K562 (cell line): Measurements from ENCODE around the gene TNFRSF18. TPM values are rescaled to one million over a fixed set of nuclear protein-coding genes. Genes with fewer than 3 reads are reported as not detected.

Experiments
- MBD2 ChIP-seq: sonication (generic); IDR thresholded peaks from 2 replicates; pipeline ENCODE4 v1.6.1; 2016; ENCODE audit warnings: low read depth, borderline replicate concordance
- SMAD1 ChIP-seq: fragments of 150-350 bp; IDR thresholded peaks from 2 replicates; pipeline ENCODE4 v1.6.1; 2014; ENCODE audit warnings: low read length, low read depth; ENCODE audit not compliant: partially characterized antibody
- TBP ChIP-seq: optimal IDR thresholded peaks from 2 replicates; pipeline ENCODE3; 2011; ENCODE audit warnings: low read depth, low read length, improper control_type of control experiment
- TCF7 ChIP-seq: sonication (generic); IDR thresholded peaks from 2 replicates; pipeline ENCODE4 v1.6.1; 2016; ENCODE audit warnings: antibody characterized with exemption, borderline replicate concordance
- WHSC1 ChIP-seq: IDR thresholded peaks from one replicate; pipeline ENCODE4 v1.6.1; 2012; ENCODE audit warnings: low read length, control low read depth, inconsistent platforms
- YY1 ChIP-seq, 3 experiments: IDR thresholded peaks; 2 replicates each; pipeline ENCODE4 v1.6.1; 2011; ENCODE audit warnings: low read length in 2 of 3, mild to moderate bottlenecking in 2 of 3, moderate library complexity in 2 of 3, borderline replicate concordance in 1 of 3, control low read depth in 1 of 3, low read depth in 1 of 3; ENCODE audit not compliant: insufficient read depth in 3 of 3, insufficient replicate concordance in 2 of 3, control insufficient read depth in 1 of 3, insufficient read length in 1 of 3; ENCODE audit errors: extremely low read depth in 1 of 3
- ZNF124 ChIP-seq: sonication (generic); formaldehyde crosslinking; IDR thresholded peaks from 2 replicates; pipeline ENCODE4 v1.8.1; 2022; ENCODE audit warnings: missing genetic modification reagents
- ZNF785 ChIP-seq: fragments of 250-450 bp; sonication (Bioruptor Pico); IDR thresholded peaks from 2 replicates; pipeline ENCODE4 v1.4.0; 2020; ENCODE audit warnings: mild to moderate bottlenecking
- polyA plus RNA-seq, 8 experiments: library from polyadenylated mRNA; depleted of rRNA in 4 of 8; stranded (reverse) in 5 of 8; unstranded in 3 of 8; fragments of >200 nt; fragmentation: Nextera tagmentation in 2 of 8; fragmentation: Illumina TruSeq in 1 of 8; extraction: Ambion mirVana in 2 of 8; extraction: Trizol in 1 of 8; gene quantifications; 2 replicates each; pipeline versions ENCODE4 v1.2.1 to v1.2.3, GENCODE V29; 2011 to 2014; ENCODE audit warnings: inconsistent platforms in 1 of 8, missing spikeins in 1 of 8
- total RNA-seq, 7 experiments: library from RNA; depleted of rRNA in 6 of 7; stranded (reverse); fragments of >200 nt in 6 of 7; fragmentation: Illumina TruSeq in 2 of 7; extraction: Trizol in 2 of 7; gene quantifications; 2 replicates each; pipeline versions ENCODE4 v1.2.1 to v1.2.3, GENCODE V29; 2011 to 2021; ENCODE audit warnings: low replicate concordance in 1 of 7
- TF ChIP-seq, protein P1 (sequence below), 3 experiments: IDR thresholded peaks in 2 of 3; conservative IDR thresholded peaks in 1 of 3; 2 replicates each; pipeline ENCODE4 v1.5.1; 2011 to 2012; ENCODE audit warnings: low read length in 3 of 3, mild to moderate bottlenecking in 3 of 3, control low read depth in 2 of 3, improper control_type of control experiment in 1 of 3, inconsistent platforms in 1 of 3, low read depth in 1 of 3, mixed read lengths in 1 of 3, moderate library complexity in 1 of 3; ENCODE audit not compliant: insufficient read depth in 2 of 3
- TF ChIP-seq, protein P2 (sequence below), 2 experiments: fragments of 450-650 bp in 1 of 2; sonication (generic) in 1 of 2; formaldehyde crosslinking in 1 of 2; IDR thresholded peaks; 2 replicates each; pipeline versions ENCODE4 v1.7.1 to v1.9.0; 2016 to 2022; ENCODE audit warnings: inconsistent platforms in 1 of 2, mild to moderate bottlenecking in 1 of 2, missing genetic modification reagents in 1 of 2

TNFRSF18 gene
- total and polyA plus RNA-seq, 9 of the 15 experiments (the other 6 are each of a cell fraction or from before 2014, with no cell fraction given), result 0.24 to 0.27 TPM; not detected in 7

DNA sequence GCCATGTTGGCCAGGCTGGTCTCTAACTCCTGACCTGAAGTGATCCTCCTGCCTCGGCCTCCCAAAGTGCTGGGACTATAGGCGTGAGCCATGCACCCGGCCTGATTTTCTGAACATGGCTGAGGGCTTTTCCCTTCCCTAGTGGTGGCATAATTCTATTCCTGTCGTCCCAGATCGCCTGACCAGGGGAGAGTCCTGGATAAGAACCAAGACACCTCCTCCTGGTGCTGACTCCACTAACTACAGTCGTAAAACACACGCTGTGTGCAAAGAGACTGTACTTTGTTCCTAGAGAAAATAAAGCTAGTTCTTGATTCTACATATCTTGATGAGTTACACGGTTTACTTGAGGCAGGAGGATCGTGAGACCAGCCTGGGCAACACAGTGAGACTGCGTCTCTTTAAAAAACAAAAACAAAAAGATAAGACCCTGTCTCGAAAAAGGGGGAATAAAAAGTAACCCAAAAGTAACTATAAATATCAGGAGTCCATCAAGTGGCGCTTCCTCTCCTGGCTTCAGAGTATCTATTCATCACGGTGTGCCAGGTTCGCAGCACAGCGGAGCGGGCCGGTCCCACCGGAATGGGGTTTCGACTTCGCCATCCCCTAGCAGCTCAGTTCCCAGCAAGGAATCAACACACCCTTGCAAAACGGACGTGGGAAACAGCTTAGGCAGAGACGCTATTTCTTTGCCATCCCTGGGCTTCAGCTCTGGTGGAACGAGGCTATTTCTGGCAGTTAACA lies 24.4 kb upstream of the TNFRSF18 start (continued):
- TF ChIP-seq, protein P1, sequence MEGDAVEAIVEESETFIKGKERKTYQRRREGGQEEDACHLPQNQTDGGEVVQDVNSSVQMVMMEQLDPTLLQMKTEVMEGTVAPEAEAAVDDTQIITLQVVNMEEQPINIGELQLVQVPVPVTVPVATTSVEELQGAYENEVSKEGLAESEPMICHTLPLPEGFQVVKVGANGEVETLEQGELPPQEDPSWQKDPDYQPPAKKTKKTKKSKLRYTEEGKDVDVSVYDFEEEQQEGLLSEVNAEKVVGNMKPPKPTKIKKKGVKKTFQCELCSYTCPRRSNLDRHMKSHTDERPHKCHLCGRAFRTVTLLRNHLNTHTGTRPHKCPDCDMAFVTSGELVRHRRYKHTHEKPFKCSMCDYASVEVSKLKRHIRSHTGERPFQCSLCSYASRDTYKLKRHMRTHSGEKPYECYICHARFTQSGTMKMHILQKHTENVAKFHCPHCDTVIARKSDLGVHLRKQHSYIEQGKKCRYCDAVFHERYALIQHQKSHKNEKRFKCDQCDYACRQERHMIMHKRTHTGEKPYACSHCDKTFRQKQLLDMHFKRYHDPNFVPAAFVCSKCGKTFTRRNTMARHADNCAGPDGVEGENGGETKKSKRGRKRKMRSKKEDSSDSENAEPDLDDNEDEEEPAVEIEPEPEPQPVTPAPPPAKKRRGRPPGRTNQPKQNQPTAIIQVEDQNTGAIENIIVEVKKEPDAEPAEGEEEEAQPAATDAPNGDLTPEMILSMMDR (IDR thresholded peaks at IDR 0.05 in 2 of 3, conservative IDR thresholded peaks at IDR 0.05 in 1 of 3; ENCODE audit: insufficient read depth in 2 of 3, low read depth in 1 of 3, low read length in 3 of 3), result peak; percentile 36 to 49 (median 49); a peak in 5 of 6 replicates
- TF ChIP-seq ZNF124 (CRISPR knock-in tag) (no peak), MBD2 (no peak), ZNF785 (CRISPR knock-in tag) (no peak), YY1 (IDR thresholded peaks at IDR 0.05; ENCODE audit: borderline replicate concordance in 1 of 3, control insufficient read depth in 1 of 3, extremely low read depth in 1 of 3, insufficient read depth in 3 of 3, insufficient read length in 1 of 3, insufficient replicate concordance in 2 of 3, low read depth in 1 of 3, low read length in 2 of 3) (peak in 1 of 3 experiments; percentile 7), WHSC1 (no peak), TCF7 (no peak), TBP (peak; percentile 28), SMAD1 (no peak)
- TF ChIP-seq, protein P2, sequence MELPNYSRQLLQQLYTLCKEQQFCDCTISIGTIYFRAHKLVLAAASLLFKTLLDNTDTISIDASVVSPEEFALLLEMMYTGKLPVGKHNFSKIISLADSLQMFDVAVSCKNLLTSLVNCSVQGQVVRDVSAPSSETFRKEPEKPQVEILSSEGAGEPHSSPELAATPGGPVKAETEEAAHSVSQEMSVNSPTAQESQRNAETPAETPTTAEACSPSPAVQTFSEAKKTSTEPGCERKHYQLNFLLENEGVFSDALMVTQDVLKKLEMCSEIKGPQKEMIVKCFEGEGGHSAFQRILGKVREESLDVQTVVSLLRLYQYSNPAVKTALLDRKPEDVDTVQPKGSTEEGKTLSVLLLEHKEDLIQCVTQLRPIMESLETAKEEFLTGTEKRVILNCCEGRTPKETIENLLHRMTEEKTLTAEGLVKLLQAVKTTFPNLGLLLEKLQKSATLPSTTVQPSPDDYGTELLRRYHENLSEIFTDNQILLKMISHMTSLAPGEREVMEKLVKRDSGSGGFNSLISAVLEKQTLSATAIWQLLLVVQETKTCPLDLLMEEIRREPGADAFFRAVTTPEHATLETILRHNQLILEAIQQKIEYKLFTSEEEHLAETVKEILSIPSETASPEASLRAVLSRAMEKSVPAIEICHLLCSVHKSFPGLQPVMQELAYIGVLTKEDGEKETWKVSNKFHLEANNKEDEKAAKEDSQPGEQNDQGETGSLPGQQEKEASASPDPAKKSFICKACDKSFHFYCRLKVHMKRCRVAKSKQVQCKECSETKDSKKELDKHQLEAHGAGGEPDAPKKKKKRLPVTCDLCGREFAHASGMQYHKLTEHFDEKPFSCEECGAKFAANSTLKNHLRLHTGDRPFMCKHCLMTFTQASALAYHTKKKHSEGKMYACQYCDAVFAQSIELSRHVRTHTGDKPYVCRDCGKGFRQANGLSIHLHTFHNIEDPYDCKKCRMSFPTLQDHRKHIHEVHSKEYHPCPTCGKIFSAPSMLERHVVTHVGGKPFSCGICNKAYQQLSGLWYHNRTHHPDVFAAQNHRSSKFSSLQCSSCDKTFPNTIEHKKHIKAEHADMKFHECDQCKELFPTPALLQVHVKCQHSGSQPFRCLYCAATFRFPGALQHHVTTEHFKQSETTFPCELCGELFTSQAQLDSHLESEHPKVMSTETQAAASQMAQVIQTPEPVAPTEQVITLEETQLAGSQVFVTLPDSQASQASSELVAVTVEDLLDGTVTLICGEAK (IDR thresholded peaks at IDR 0.05), result peak; percentile 64
- TF ChIP-seq, protein P2 (CRISPR knock-in tag; IDR thresholded peaks at IDR 0.05), result no peak
